GM12872 (cell line): ENCODE data around the gene TASP1.

ENCODE experiments used
- CTCF ChIP-seq: IDR thresholded peaks from 3 replicates; pipeline ENCODE4 v1.5.1; 2011; ENCODE audit warnings: low read depth, mild to moderate bottlenecking, low read length, moderate library complexity; ENCODE audit not compliant: insufficient read depth

The TASP1 gene

GRCh38 chr20:13457487-13457886 lies 181.2 kb downstream of the TASP1 start:
- no peak for TF ChIP-seq CTCF

DNA sequence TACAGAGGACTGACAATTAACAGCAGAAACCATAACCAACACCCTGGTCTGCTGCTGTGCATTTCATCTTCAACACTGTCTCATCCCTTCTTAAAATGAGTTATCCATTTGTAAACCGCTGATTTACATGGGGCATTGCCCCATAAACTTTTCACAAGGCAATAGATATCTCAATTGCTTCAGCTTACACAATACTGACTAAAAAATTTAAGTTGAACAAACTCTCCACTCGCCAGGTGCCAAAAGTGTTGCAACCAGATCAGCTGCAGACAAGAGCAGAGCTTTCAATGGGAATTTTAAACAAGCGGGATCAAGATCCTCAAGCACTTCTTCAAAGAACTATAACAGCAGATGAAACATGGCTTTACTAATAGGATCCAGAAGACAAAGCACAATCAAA lies 183.0 kb downstream of the TASP1 start:
- no peak for TF ChIP-seq CTCF

- no peak for TF ChIP-seq CTCF
These were observed 185.4 kb downstream of the TASP1 start for GRCh38 chr20:13453367-13453766.

- no peak for TF ChIP-seq CTCF
These were observed 186.1 kb downstream of the TASP1 start for GRCh38 chr20:13452470-13453124.

DNA sequence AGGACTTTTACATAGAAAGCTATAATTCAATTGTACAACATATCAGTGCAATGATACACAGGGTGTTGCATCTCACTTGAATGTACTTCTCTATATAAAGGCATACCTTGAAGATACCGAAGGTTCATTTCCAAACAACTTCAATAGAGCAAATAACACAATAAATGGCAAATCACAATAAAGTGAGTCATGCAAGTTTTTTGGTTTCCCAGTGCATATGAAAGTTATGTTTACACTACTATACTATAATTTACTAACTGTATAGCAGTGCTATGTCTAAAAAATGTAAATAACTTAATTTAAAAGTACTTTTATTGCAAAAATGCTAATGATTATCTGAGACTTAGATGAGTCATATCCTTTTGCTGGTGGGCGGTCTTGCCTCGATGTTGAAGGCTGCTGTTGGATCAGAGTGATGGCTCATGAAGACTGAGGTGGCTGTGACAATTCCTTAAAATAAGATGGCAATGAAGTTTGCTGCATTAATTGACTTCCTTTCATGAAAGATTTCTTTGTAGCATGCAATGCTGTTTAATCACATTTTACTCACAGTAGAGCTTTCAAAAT lies 188.8 kb downstream of the TASP1 start:
- TF ChIP-seq CTCF = no peak

GRCh38 chr20:13447385-13448180 lies 191.1 kb downstream of the TASP1 start:
- no peak for TF ChIP-seq CTCF

GRCh38 chr20:13443690-13444089 lies 195.0 kb downstream of the TASP1 start:
- TF ChIP-seq CTCF = no peak
